GM12878 (cell line): Measurements from ENCODE around the gene TH. TPM values are rescaled to one million over a fixed set of nuclear protein-coding genes. Genes with fewer than 3 reads are reported as not detected.

Source experiments
- ATAC-seq: fragments of 200-7000 bp; cut with Tn5 transposase; 3 replicates; pipeline ENCODE4 v1.9.1; 2020; ENCODE audit warnings: mild to moderate bottlenecking, moderate library complexity
- BruUV-seq: library from RNA; stranded (reverse); fragments of 400-500 nt; replicated peaks from 2 replicates; lab custom pipeline; 2021; lab: Mats Ljungman, UMichigan
- CTCF ChIA-PET: fragments of 300-600 bp; sonication (Branson Sonifier 250); formaldehyde crosslinking; extraction: SDS; loops from one replicate; lab custom pipeline; 2021; ENCODE audit warnings: inconsistent platforms; lab: Yijun Ruan, JAX
- POLR2A ChIA-PET: fragments of 350-600 bp; formaldehyde crosslinking; extraction: SDS; loops from one replicate; lab custom pipeline; 2021; ENCODE audit warnings: inconsistent platforms; lab: Charles Lee
- RAD21 ChIA-PET: fragments of 300-600 bp; sonication (Branson Sonifier 250); formaldehyde crosslinking; loops from one replicate; lab custom pipeline; 2023; ENCODE audit warnings: antibody characterized with exemption; ENCODE audit not compliant: unreplicated experiment; lab: Charles Lee
- SMC1A ChIA-PET: fragments of 300-600 bp; sonication (Branson Sonifier 250); formaldehyde crosslinking; loops from one replicate; lab custom pipeline; 2023; ENCODE audit not compliant: unreplicated experiment, uncharacterized antibody; lab: Charles Lee
- DNase-seq: peaks from one replicate; pipeline ENCODE4 v3.0.0-alpha.2; 2011; ENCODE audit warnings: low read depth, low spot score
- FAIRE-seq: peaks from 3 replicates; lab custom pipeline; 2011; peaks lifted over from hg19 to GRCh38; lab: Jason Lieb, UNC
- H2AFZ ChIP-seq: 2 replicates; pipeline ENCODE4 v1.6.0; 2011; ENCODE audit warnings: low read depth, low read length, control low read depth; ENCODE audit not compliant: control insufficient read depth
- H3K27ac ChIP-seq: 2 replicates; pipeline ENCODE4 v1.5.1; 2011; ENCODE audit warnings: control low read depth; ENCODE audit not compliant: control insufficient read depth, insufficient read depth
- H3K27me3 ChIP-seq, 2 experiments: replicated peaks in 1 of 2; 2 replicates each; pipeline versions ENCODE4 v1.6.0 to v1.6.1; 2011; ENCODE audit warnings: low read length in 1 of 2; ENCODE audit not compliant: control insufficient read depth in 2 of 2, insufficient read depth in 2 of 2
- H3K36me3 ChIP-seq, 2 experiments: 2 replicates each; pipeline ENCODE4 v1.5.1; 2011; ENCODE audit warnings: low read length in 1 of 2; ENCODE audit not compliant: control insufficient read depth in 2 of 2, insufficient read depth in 2 of 2
- H3K4me1 ChIP-seq: 2 replicates; pipeline ENCODE4 v1.6.1; 2011; ENCODE audit warnings: mild to moderate bottlenecking, low read length, moderate library complexity, mixed read lengths; ENCODE audit not compliant: control insufficient read depth, insufficient read depth
- H3K4me2 ChIP-seq: 2 replicates; pipeline ENCODE4 v1.6.0; 2011; ENCODE audit warnings: control low read depth; ENCODE audit not compliant: control insufficient read depth, insufficient read depth
- H3K4me3 ChIP-seq: fragments of 200-600 bp; sonication (generic); 2 replicates; pipeline ENCODE4 v1.5.1; 2016
- H3K79me2 ChIP-seq: 2 replicates; pipeline ENCODE4 v1.6.0; 2011; ENCODE audit warnings: low read length; ENCODE audit not compliant: control insufficient read depth, insufficient read depth
- H3K9ac ChIP-seq: 2 replicates; pipeline ENCODE4 v1.8.0; 2011; ENCODE audit warnings: low read length, control low read depth, mixed read lengths; ENCODE audit not compliant: control insufficient read depth, insufficient read depth
- H3K9me3 ChIP-seq: replicated peaks from 3 replicates; pipeline ENCODE4 v1.5.1; 2011; ENCODE audit warnings: mild to moderate bottlenecking, low read length; ENCODE audit not compliant: control insufficient read depth, insufficient read depth
- H4K20me1 ChIP-seq: 2 replicates; pipeline ENCODE4 v1.6.0; 2011; ENCODE audit not compliant: control insufficient read depth, insufficient read depth
- BCLAF1 ChIP-seq: fragments of 450-650 bp; IDR thresholded peaks from 2 replicates; pipeline ENCODE4 v1.6.1; 2017; ENCODE audit warnings: antibody characterized with exemption, mild to moderate bottlenecking, moderate library complexity
- CEBPZ ChIP-seq: fragments of 150-350 bp; IDR thresholded peaks from 2 replicates; pipeline ENCODE4 v1.6.1; 2016; ENCODE audit warnings: low read depth, low read length
- CHD4 ChIP-seq: fragments of 200-600 bp; sonication (generic); IDR thresholded peaks from 2 replicates; pipeline ENCODE4 v1.6.1; 2016; ENCODE audit warnings: mild to moderate bottlenecking
- EP300 ChIP-seq, 2 experiments: fragments of 150-350 bp in 1 of 2; IDR thresholded peaks; 2 replicates each; pipeline ENCODE4 v1.6.1; 2011 to 2012; ENCODE audit warnings: low read depth in 2 of 2, low read length in 2 of 2, borderline replicate concordance in 1 of 2, improper control_type of control experiment in 1 of 2, inconsistent platforms in 1 of 2; ENCODE audit not compliant: control insufficient read depth in 1 of 2
- HDAC6 ChIP-seq: fragments of 200-600 bp; sonication (generic); IDR thresholded peaks from one replicate; pipeline ENCODE4 v1.8.0; 2017; ENCODE audit warnings: antibody characterized with exemption; ENCODE audit not compliant: unreplicated experiment
- MEF2A ChIP-seq: IDR thresholded peaks from 2 replicates; pipeline ENCODE4 v1.6.1; 2011; ENCODE audit warnings: low read depth, mild to moderate bottlenecking, low read length, moderate library complexity; ENCODE audit not compliant: insufficient read depth
- POLR2AphosphoS2 ChIP-seq: IDR thresholded peaks from 2 replicates; pipeline ENCODE4 v1.6.1; 2011; ENCODE audit warnings: low read depth, mild to moderate bottlenecking, low read length, improper control_type of control experiment, moderate library complexity
- SKIL ChIP-seq: fragments of 450-650 bp; IDR thresholded peaks from 2 replicates; pipeline ENCODE4 v1.6.1; 2017; ENCODE audit warnings: mild to moderate bottlenecking, low read depth, inconsistent platforms; ENCODE audit not compliant: poor library complexity, severe bottlenecking
- SRF ChIP-seq, 2 experiments: IDR thresholded peaks; 2 replicates each; pipeline ENCODE4 v1.6.1; 2011; ENCODE audit warnings: low read depth in 2 of 2, low read length in 2 of 2, mild to moderate bottlenecking in 1 of 2, moderate library complexity in 1 of 2
- TAF1 ChIP-seq: IDR thresholded peaks from 2 replicates; pipeline ENCODE4 v1.6.1; 2011; ENCODE audit warnings: mild to moderate bottlenecking, low read depth, low read length, borderline replicate concordance
- TARDBP ChIP-seq: IDR thresholded peaks from 2 replicates; pipeline ENCODE4 v1.6.1; 2016; ENCODE audit warnings: borderline replicate concordance
- ZBED1 ChIP-seq: IDR thresholded peaks from 2 replicates; pipeline ENCODE4 v1.6.1; 2016; ENCODE audit warnings: borderline replicate concordance
- WGBS: methylation state at CpG from one replicate; pipeline ENCODE4 v1.1.6; 2016; ENCODE audit warnings: low lambda C conversion rate; ENCODE audit not compliant: insufficient replicate concordance, insufficient coverage; ENCODE audit errors: missing lambda C conversion rate; 5-methylcytosine and 5-hydroxymethylcytosine counted together
- in situ Hi-C: fragments of 300-500 bp; cut with MboI; formaldehyde crosslinking; loops from 9 replicates; pipeline ENCODE4 v1.14.3; 2018; ENCODE audit warnings: mixed read lengths
- intact Hi-C: fragments of 100-400 bp; cut with micrococcal nuclease; formaldehyde crosslinking; loops from one replicate; pipeline ENCODE4 v1.14.2; 2022; ENCODE audit not compliant: unreplicated experiment
- polyA plus RNA-seq, 11 experiments: library from polyadenylated mRNA; depleted of rRNA in 4 of 11; unstranded in 6 of 11; stranded (reverse) in 5 of 11; fragments of >200 nt; fragmentation: Nextera tagmentation in 4 of 11; fragmentation: Illumina TruSeq in 1 of 11; extraction: Ambion mirVana in 4 of 11; extraction: Trizol in 1 of 11; gene quantifications; 1 replicate in 1 of 11; 2 replicates in 10 of 11; pipeline versions ENCODE4 v1.2.1 to v1.2.3, GENCODE V29; 2011 to 2016; ENCODE audit warnings: inconsistent platforms in 2 of 11, missing spikeins in 2 of 11, low read depth in 1 of 11
- total RNA-seq, 4 experiments: library from RNA; depleted of rRNA in 3 of 4; stranded (reverse); fragments of >200 nt in 3 of 4; fragmentation: Illumina TruSeq in 1 of 4; extraction: Trizol in 1 of 4; gene quantifications; 2 replicates each; pipeline versions ENCODE4 v1.2.1 to v1.2.3, GENCODE V29; 2013 to 2021

The TH gene
- total and polyA plus RNA-seq, 10 of the 15 experiments (the other 5 are each of a cell fraction or from before 2014, with no cell fraction given): not detected

- DNase-seq: no peak
- CTCF ChIA-PET: interaction anchor here (0.7 to 1.3 kb wide), 4 partner anchors 107 to 678 kb away, joined by 3 to 6 read pairs (median 4); no protein-coding TSS in a partner anchor
- in situ Hi-C loops: no loop called here
- Histone ChIP-seq H3K27ac (no peak overlapping the region), H3K9ac (no peak overlapping the region), H2AFZ (no peak overlapping the region), H3K4me2 (no peak overlapping the region), H3K79me2 (no peaks in the 10 kb centered on the region), H3K4me3 (no peak overlapping the region), H3K9me3 (no peaks in the 10 kb centered on the region), H4K20me1 (no peaks in the 10 kb centered on the region), H3K27me3 (no peaks in the 10 kb centered on the region; a peak in 1 of 4 replicates), H3K4me1 (no peaks in the 10 kb centered on the region), H3K36me3 (no peaks in the 10 kb centered on the region)
- intact Hi-C loops: loop anchor here (1.0 to 10.0 kb wide), 3 partner anchors 99 to 337 kb away; no protein-coding TSS in a partner anchor
- RAD21 ChIA-PET: interaction anchor here (1.5 to 2.0 kb wide), 2 partner anchors 107 to 222 kb away, joined by 3 to 9 read pairs; no protein-coding TSS in a partner anchor
- POLR2A ChIA-PET: no interaction called here
- 39% methylated on average over 28 of the region's 28 CpGs for whole genome bisulfite sequencing
- ATAC-seq: no peak
- FAIRE-seq: no peak
- SMC1A ChIA-PET: interaction anchor here (1.0 to 1.3 kb wide), 2 partner anchors 221 to 223 kb away, joined by 3 to 6 read pairs; no protein-coding TSS in a partner anchor
- no TSS peak for BruUV-seq
- TF ChIP-seq HDAC6 (no peak), EP300 (IDR thresholded peaks at IDR 0.05; ENCODE audit: borderline replicate concordance in 1 of 2, control insufficient read depth in 1 of 2, low read depth in 2 of 2, low read length in 2 of 2) (no peak), POLR2AphosphoS2 (no peak), BCLAF1 (no peak), TARDBP (no peak), MEF2A (no peak), TAF1 (no peak), CHD4 (no peak), CEBPZ (no peak), SKIL (no peak), ZBED1 (no peak), SRF (IDR thresholded peaks at IDR 0.05; ENCODE audit: low read depth in 2 of 2, low read length in 2 of 2) (no peak)
Measured at GRCh38 chr11:2197771-2198520, 26.3 kb upstream of the TH start.
